ENCODE measurements around the gene CHRM5. TPM values are rescaled to one million over a fixed set of nuclear protein-coding genes. Genes with fewer than 3 reads are reported as not detected.

CHRM5 gene
- total and polyA plus RNA-seq, 9 of the 15 experiments (the other 6 are each of a cell fraction or from before 2014, with no cell fraction given) = not detected

- no peaks in the 10 kb centered on the region for H3K9me1 ChIP-seq (ENCODE audit: control insufficient read depth, insufficient read depth, low read length)
- H2AFZ ChIP-seq (ENCODE audit: low read depth, low read length) = no peak overlapping the region
- ATAC-seq (no peak), DNase-seq (ENCODE audit: extremely low read depth in 1 of 4, low spot score in 3 of 4) (no peak), FAIRE-seq (no peak)
- H3K79me2 ChIP-seq (ENCODE audit: control insufficient read depth, insufficient read depth, low read length) = no peaks in the 10 kb centered on the region
- no peak overlapping the region for H3K27ac ChIP-seq (ENCODE audit: extremely low read depth, low read depth, low read length)
- H3K9ac ChIP-seq (ENCODE audit: insufficient read depth in 1 of 2, low read depth in 2 of 2, low read length in 2 of 2) = no peak overlapping the region
- peaks cover 3% of the 10 kb centered on the region; the same call in 1 of the 2 replicates for H4K20me1 ChIP-seq (replicated peaks; ENCODE audit: control insufficient read depth, insufficient read depth, low read length)
- H3K4me1 ChIP-seq (replicated peaks in 1 of 2; ENCODE audit: control insufficient read depth in 2 of 2, insufficient read depth in 2 of 2, low read length in 2 of 2) = no peaks in the 10 kb centered on the region
- TF ChIP-seq ZNF217 (CRISPR knock-in tag; IDR thresholded peaks at IDR 0.05) (no peak), ZBTB33 (CRISPR knock-in tag; IDR thresholded peaks at IDR 0.05) (no peak), CEBPZ (IDR thresholded peaks at IDR 0.05; ENCODE audit: borderline replicate concordance, low read depth, low read length) (no peak), ZBTB12 (CRISPR knock-in tag; IDR thresholded peaks at IDR 0.05) (no peak), FOXM1 (IDR thresholded peaks at IDR 0.05; ENCODE audit: low read depth) (no peak), FOXM1 (CRISPR knock-in tag; IDR thresholded peaks at IDR 0.05; ENCODE audit: low read depth) (no peak), NCOR1 (IDR thresholded peaks at IDR 0.05) (no peak), ERF (CRISPR knock-in tag; IDR thresholded peaks at IDR 0.05) (no peak), NFYB (IDR thresholded peaks at IDR 0.05; ENCODE audit: extremely low read depth, insufficient read length) (no peak), SREBF2 (CRISPR knock-in tag; IDR thresholded peaks at IDR 0.05) (no peak), ZNF395 (CRISPR knock-in tag; IDR thresholded peaks at IDR 0.05) (no peak), BRD4 (IDR thresholded peaks at IDR 0.05) (no peak)
- no peaks in the 10 kb centered on the region for H3K9me3 ChIP-seq (replicated peaks; ENCODE audit: control insufficient read depth, insufficient read depth, low read depth, low read length)
- in situ Hi-C loops (cut with MboI) (no loop called here), intact Hi-C loops (cut with micrococcal nuclease) (no loop called here)
- 0% methylated on average over 1 of the region's 1 CpG for WGBS (ENCODE audit: insufficient coverage, low coverage, missing lambda C conversion rate)
- no peak overlapping the region for H3K4me2 ChIP-seq (ENCODE audit: insufficient read depth, low read length)
- no peaks in the 10 kb centered on the region for H3K36me3 ChIP-seq (ENCODE audit: control insufficient read depth, insufficient read depth, low read length)
- no peak overlapping the region for H3K4me3 ChIP-seq
- ChIA-PET POLR2A (interaction anchor here (0.6 to 1.2 kb wide), 3 partner anchors 13 to 653 kb away, joined by 3 to 4 read pairs (median 4); no protein-coding TSS in a partner anchor), CTCF (ENCODE audit: low intra/inter-chr PET ratio) (no interaction called here)
- no TSS peak for BruUV-seq (replicated peaks)
- peaks cover 0 to 8% of the 10 kb centered on the region in 2 experiments; a peak in 2 of 5 replicates for H3K27me3 ChIP-seq (ENCODE audit: control insufficient read depth in 2 of 2, insufficient read depth in 2 of 2, low read length in 2 of 2)
Observed at GRCh38 chr15:33985287-33985686, 17.0 kb downstream of the CHRM5 start.

Measured in K562 (cell line).